NCI-H1930 (cell line): ENCODE measurements around the gene BNIP1.

ENCODE experiments used
- DNase-seq, 2 experiments: peaks; one replicate each; lab custom pipeline; 2025; lab: John Stamatoyannopoulos, UW

Gene BNIP1

DNA sequence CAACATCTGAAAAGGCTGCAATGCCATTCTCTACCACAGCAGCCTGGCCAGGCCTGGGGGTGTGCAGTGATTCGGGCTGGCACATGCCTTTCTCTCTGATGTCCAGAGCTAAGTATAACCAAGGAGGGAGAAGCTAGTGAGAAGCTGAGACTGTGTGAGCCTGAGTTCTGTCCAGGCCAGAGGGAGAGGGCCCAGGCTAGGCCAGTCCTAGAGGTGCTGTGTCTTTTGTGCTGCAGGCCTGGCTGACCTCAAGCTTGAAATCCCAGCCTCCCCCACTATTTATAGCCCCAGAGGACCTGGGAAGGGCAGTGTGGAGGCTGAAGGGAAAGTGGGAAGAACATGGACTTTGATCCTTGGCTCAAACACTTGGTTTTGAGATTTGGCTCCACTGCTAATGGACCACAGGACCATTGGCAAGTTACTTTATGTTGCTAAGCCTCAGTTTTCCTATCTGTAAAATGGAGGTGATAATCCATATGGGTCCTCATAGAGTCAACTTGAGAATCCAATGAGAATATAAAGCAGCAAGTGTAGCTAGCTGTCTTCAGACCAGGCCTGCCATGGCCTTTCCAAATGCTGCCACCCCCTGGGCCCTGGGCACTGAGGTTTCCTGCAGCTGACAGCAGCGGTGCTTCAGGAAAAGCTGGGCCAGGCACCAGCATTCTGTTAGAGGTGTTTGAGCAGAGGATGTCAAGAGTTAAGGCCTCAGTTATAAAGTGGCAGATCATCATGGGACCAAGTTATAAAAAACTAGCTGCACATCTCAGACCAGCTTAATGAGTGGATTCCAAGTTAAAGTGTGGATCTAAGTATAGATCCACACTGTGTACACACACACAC is 21.1 kb downstream of the BNIP1 start:
- DNase-seq, result no peak

- no peak for DNase-seq
Observed at GRCh38 chr5:173172166-173172565, 27.8 kb downstream of the BNIP1 start.

DNA sequence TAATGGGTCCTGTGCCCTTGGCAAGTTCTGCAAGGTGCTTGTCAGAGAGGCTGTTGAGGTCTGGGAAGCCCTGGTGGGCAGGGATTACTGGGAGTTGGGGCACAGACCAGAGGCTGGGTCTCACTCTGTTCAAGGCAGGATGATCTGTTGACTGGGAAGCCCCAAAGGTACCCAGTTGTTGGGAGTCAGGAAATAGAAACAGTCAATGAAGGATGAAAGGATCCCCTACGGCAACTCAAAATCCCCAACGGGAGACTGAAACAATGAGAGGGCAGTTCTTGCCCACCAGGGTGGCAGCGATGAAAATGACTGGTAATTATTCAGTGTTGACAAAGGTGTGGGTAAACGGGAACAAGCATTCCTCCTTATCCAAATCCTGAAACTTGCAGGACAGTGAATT is 31.2 kb downstream of the BNIP1 start:
- no peak for DNase-seq

DNA sequence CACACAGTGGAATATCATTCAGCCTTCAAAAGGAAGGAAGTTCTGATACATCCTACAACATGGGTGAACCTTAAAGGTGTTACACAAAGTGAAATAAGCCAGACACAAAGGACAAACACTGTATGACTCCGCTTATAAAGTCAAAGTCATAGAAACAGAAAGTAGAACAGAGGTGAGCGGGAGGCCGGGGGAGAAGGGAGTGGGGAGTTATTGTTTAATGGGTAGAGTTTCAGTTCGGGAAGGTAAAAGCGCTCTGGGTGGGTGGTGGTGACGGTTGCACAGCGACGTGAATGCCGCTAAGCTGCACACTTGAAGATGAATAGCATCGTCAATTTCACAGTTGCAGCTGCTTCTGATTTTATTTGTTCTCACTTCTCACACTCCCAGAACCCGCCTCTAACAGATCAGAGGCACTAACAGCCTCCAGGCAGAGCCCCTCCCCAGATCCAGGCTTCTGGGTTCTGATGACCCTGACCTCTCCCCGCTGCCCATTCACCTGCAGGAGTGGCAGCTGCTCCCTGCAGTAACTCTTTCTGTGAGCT is 34.1 kb downstream of the BNIP1 start:
- DNase-seq, result no peak

DNA sequence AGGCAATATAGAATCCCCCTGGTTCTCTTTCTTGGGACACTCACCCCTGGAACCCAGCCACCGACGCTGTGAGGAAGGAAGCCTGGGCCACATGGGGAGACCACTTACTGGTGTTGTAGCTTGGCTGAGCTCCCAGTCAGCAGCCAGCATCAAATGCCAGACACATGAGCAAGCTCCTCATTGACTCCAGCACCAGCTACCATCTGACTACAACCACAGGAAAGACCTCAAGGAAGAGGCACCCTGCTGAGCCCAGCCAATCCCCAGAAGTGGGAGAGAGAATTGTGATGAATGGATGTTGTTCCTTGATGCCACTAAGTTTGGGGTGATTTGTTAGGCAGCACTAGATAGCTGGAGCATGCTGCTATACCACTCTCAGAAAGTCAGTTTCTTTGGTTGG is 36.0 kb downstream of the BNIP1 start:
- DNase-seq, result no peak

GRCh38 chr5:173187054-173187743 is 42.9 kb downstream of the BNIP1 start:
- peak in 1 of 2 experiments; percentile 7 for DNase-seq

DNA sequence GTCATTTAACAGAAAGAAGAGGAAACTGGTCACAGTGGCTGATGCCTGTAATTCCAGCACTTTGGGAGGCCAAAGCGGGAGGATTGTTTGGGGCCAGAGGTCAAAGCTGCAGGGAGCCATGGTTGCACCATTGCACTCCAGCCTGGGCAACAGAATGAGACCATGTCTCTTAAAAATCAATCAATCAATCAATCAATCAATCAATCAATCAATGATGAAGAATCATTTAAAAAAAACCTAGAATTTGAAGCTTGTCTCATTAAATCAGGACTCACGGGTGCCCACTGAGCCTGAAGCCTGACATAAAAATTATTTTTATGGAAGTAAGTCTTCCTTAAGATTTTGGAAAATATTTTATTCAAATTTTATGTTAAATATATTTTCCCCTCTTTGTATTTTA is 43.9 kb downstream of the BNIP1 start:
- DNase-seq, result no peak

DNA sequence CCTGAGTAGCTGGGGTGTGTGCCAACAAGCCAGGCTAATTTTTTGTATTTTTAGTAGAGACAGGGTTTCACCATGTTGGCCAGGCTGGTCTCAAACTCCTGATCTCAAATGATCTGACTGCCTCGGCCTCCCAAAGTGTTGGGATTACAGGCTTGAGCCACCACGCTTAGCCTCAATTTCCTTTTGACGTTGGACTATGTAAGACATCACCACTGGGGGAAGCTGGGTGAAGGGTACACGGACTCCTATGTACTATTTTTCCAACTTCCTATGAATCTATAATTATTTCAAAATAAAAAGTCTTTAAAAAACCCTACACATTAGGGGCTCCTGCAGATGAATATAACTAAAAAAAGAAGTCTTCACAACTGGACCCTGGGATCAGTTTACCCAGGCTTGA is 46.7 kb downstream of the BNIP1 start:
- no peak for DNase-seq

DNA sequence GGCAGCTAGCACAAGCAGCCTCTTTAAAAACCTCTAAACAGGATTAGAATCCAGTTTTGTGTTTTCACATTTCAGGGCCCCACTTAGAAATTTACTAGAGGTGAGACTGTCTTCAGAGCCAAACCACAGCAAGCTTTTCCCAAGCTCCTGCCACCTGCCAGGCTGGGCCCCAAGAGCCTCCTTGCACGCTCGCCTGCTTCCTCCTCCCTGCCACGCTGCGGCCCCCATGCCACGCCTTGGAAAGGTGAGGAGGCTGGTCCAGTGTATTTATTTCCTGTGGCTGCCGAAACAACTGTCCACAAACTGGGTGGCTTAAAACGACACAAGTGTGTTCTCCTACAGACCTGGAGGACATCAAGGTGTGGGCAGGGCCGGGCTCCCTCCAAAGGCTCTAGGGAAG is 47.2 kb downstream of the BNIP1 start:
- DNase-seq, result no peak

- no peak for DNase-seq
Observed at GRCh38 chr5:173192561-173192960, 48.2 kb downstream of the BNIP1 start.

DNA sequence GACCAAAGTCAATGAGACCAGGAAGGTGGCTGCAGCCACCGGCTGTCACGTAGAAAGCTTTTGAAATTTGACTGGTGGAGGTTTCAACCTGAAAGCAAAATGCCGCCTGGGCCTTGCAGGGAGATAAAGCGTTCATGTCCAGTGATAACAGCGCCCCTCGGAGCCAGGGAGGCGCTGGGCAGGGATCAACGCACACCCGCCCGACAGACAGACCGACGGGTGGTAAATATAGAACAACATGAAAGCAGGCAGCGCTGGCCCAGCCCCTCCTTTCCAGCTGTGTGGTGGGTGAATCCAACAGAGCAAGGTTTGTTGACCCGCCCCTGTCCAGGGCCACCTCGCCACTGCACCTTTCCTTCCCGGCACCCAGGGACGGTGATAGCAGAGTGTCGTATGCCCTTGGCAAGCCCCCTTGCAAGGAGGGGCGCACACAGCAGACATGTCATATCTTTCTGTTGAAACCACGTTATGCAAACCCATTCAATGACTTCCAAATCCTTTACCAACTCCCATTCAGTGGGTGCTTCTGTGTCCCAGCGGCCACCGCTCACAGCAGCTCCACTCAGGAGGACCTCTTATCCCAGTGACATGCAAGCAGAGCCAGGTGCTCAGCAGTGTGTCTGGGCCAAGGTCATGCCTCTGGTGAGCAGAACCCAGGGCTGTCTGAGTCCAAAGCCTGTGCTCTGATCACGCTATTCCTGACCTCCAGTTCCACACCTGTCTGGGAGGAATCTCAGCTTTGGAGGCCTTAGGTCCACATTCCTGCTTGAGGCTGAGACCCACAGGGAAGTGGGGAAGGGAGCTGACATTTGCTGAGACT is 52.0 kb downstream of the BNIP1 start:
- DNase-seq, result no peak

DNA sequence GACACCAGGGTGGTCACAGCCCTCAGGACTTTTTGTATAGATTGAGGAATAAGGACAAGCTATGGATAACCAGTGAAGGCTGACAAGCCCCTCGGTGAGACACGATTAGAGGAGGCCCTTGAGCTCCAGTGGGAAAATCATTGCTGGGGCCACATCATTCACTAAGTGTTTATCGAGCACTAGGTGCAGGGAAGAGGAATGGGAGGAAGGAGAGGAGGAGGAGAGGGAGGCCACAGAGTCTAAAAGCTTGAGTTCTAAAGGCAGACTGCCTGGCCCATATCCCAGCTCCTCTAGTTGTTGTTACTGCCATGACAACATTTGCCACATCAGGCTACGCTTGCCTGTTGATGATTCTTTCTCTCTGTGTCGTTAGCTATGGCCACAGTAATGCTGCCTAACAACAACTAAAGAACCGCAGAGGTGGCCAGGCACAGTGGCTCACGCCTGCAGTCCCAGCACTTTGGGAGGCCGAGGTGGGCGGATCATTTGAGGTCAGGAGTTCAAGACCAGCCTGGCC is 53.1 kb downstream of the BNIP1 start:
- DNase-seq, result no peak

GRCh38 chr5:173198049-173198448 is 53.7 kb downstream of the BNIP1 start:
- DNase-seq, result no peak

DNA sequence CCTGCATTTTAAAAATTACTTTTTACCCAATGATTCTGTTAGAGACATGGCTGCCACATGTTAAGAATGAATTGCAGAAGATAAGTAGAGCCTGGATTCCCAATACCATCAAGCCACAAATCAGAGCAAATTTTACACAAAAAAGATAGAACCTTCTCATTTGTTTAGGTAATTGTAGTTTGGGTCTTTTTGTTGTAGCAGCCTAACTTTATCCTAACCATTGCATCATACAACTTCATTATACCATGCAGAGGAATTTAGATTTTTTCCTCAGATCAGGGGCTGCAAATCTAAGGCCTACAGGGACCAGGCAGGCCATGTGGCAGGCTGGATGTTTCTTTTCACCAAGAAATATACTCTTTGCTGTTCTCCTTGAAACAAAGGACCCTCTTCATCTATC is 56.0 kb downstream of the BNIP1 start:
- no peak for DNase-seq

DNA sequence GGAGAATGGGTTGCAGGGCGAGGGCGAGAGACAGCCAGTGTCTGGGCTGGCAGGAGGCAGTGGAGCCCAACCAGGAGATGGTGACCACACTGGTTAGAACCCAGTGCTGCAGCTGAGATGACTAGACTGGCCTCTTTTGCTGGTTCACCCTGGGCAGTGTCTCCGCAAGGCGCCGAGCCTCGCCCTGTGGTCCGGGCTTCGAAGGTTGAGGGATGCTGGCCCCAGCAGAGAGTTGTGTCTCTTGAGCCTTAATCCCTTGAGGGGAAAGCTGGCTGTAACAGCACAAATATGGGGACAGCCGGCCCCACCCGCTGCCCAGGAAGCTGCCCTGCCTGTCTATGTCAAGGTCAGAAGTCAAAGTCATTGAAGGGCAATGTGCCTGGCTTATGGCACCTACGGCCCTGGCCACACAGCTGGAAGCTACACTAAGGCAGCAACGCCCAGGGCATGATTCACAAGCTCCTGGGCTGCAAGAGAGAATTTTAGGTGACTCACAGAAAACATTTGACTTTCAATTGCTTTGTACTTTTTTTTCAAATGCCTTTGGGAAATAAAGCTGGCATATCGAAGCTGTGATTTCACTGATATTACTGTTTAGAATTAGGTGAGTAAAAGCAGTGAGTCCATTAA is 57.4 kb downstream of the BNIP1 start:
- no peak for DNase-seq

DNA sequence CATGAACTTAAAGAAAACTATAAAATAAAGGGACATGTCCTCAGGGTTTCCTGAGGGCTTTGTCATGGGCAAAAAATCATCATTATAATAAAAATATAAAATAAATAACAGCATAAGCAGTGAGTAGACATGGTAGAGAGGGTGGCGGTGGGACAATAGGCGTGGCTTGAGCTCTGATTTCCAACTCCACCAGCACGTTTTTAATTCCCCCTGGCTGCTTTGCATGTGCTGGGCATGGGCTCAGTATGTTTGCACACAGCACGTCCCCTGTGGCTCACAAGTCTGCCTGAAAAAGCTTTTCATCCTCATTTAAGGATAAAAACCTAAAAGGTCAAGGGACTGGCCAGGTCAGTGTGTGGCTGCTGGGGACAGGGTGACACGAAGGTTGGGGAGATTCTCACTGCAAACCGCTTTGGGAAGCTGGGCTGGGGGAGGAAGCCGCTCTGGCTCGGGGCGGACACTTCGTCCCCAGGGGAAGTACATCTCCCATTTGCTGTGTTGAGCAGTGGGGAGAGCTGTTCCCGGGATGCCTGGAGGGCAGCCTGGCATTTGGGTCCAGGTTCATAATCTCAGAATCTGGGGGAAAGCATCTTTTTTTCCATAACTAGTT is 58.0 kb downstream of the BNIP1 start:
- no peak for DNase-seq

GRCh38 chr5:173204185-173204979 is 60.1 kb downstream of the BNIP1 start:
- no peak for DNase-seq

- DNase-seq, result no peak
Observed at GRCh38 chr5:173205916-173206315, 61.6 kb downstream of the BNIP1 start.

- DNase-seq, result no peak
Observed at GRCh38 chr5:173208296-173208695, 64.0 kb downstream of the BNIP1 start.

- no peak for DNase-seq
Observed at GRCh38 chr5:173210877-173211276, 66.5 kb downstream of the BNIP1 start.
